Dermis blood vessel endothelial cell (primary cell): Measurements from ENCODE around the gene SRP72. TPM values are rescaled to one million over a fixed set of nuclear protein-coding genes. Genes with fewer than 3 reads are reported as not detected.
A peak's percentile ranks its signal among the peaks of the same experiment; 100 is the strongest.
"Not testable (repeated sequence)": the region's sequence is repeated elsewhere in the genome, so short reads cannot be mapped to it uniquely, and the experiment has no call there.

ENCODE experiments used
- DNase-seq: peaks from one replicate; pipeline ENCODE4 v3.0.0; 2010
- total RNA-seq: library from RNA; depleted of rRNA; stranded (reverse); fragments of >200 nt; gene quantifications from 2 replicates; pipeline ENCODE4 v1.2.3, GENCODE V29; 2014

Gene SRP72, protein sequence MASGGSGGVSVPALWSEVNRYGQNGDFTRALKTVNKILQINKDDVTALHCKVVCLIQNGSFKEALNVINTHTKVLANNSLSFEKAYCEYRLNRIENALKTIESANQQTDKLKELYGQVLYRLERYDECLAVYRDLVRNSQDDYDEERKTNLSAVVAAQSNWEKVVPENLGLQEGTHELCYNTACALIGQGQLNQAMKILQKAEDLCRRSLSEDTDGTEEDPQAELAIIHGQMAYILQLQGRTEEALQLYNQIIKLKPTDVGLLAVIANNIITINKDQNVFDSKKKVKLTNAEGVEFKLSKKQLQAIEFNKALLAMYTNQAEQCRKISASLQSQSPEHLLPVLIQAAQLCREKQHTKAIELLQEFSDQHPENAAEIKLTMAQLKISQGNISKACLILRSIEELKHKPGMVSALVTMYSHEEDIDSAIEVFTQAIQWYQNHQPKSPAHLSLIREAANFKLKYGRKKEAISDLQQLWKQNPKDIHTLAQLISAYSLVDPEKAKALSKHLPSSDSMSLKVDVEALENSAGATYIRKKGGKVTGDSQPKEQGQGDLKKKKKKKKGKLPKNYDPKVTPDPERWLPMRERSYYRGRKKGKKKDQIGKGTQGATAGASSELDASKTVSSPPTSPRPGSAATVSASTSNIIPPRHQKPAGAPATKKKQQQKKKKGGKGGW
- 87.5 and 128 TPM in 2 replicates for total RNA-seq

DNA sequence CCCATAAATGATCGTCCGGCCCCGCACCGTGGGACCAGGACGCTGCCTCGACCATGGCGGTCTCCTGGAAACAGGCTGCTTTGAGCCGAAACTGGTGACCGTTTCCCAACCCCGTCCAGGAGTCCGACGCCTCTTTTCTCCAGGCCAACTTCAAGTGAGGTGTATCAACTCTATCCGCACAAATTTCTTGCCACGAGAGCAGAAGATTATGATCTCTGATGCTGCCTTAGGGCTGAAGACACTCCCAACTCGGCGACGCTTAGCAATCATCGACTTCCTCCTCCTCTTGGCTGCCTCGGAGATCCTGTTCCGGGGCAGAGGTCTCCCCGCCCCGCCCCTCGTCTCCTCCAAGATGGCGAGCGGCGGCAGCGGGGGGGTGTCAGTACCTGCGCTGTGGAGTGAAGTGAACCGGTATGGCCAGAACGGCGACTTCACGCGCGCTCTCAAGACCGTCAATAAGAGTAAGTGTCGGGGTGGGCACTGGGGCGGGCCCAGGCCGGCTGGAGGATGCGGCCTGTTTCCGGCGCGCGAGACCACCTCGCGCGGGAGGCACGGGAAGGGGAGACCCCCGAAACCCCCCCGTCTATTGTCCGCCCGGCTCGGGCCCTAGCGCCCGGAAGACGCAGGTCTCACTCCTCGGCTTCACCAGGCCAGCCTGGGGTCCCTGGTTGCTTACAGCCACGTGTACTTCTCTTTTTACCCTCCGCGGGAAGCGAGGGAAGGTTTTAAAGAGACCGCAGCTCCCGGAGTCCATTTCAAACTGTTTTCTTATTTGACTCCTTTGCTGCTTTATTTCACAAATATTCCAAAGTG, at the start of gene SRP72:
TSS of gene SRP72 (plus strand) at position 334 of the 813 bp plus-strand sequence. CDS start at position 353, 19 bp downstream.
- peak; percentile 93 for DNase-seq

DNA sequence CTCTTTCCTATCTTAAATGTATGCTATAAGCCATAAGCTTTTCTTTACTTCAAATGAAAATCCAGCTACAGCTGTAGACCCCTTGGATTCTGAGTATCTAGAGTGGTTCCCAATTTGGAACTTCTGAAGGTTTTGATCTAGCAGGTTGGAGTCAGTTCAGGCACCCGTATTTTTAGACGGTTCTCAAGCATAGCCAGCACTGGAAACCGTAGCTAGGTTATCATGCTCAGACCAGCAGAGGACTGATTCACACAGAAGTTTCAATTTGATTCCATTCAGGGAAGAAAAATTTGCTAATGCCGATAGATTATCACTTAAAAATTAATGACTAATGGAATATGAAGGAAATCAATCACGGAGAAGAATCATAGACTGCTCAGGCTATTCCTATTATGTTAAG, 43.2 kb upstream of the SRP72 start:
- DNase-seq, result no peak

DNA sequence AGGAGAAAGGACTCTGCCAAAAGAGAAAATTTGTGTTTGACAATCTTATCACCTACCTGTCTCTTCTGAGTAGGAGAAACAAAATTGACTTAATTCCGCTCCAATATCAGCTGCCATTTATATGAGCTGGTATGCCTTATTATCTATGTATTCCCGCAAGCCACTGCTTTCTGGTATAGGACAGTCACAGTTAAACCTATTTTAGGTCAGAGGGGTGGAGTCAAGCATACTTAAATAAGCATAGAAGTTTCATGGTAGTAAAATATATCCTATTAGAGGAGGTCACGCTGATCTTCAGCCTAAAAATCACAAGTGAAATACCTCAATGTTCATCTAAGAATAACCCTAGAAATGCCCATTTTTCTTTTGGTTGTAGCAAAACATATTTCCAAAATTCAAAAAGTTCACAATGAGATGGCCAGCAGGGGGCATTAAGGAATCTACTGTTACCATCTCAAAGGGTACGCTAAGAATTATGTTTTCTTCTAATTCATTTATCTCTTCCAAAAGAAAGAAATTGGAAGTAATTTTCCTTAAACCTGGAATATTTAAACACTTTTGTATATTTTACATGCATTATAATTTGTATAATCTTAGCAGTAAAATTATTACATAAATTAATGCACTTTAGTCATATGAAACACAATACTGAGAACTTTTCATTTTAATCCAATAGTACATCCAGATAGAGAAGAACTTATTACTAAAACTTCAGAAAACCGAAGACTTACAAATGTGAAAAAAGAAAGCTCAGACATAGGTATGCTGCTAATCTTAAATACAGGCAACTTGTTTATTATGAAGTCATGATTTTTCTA, 42.5 kb upstream of the SRP72 start:
- peak; percentile 68 for DNase-seq

DNA sequence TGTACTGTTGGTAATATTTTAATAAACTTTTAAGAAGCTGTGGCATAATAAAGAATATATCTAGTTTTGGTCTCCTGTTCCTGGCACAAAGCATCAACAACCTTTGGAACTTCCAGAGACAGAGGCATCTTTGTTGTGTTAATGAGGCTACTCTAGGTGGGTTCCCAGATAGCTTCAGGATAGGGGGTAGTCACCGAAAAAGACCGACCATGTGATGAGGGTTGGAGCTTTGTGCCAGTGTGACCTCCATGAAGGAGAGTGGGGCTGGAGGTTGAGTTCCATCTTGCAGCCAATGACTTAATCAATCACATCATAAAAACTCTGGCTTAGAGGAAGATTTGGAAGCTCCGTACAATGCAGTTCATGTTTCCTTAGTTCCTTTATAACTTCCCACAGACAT, 41.9 kb upstream of the SRP72 start:
- no peak for DNase-seq

DNA sequence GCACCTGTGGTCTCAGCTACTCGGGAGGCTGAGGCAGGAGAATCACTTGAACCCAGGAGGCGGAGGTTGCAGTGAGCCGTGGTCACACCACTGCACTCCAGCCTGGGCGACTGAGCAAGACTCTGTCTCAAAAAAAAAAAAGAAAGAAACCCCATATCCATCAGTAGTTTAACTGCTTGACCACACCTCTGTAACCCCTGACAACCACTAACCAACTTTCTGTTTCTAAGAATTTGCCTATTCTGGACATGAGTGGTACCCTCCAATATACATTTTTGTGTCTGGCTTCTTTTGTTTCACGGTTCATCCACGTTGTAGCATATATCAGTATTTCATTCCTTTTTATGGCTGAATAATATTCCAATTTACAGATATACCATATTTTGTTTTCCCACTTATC, 41.1 kb upstream of the SRP72 start:
- no peak for DNase-seq

DNA sequence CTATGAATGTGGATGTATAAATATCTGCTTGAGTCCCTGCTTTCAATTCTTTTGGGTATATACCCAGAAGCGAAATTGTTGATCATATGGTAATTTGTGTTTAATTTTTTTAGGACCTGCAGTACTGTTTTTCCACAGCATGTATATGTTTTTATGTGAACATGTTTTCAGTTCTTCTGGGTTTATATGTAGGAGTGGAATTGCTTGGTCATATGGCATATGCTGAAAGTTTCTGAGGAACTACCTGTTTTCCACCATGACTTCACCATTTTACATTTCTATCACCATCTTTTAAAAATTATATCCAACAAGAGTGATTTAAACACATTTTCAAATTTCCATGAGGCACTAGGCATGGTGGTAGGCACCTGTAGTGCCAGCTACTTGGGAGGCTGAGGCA, 40.2 kb upstream of the SRP72 start:
- DNase-seq, result no peak

DNA sequence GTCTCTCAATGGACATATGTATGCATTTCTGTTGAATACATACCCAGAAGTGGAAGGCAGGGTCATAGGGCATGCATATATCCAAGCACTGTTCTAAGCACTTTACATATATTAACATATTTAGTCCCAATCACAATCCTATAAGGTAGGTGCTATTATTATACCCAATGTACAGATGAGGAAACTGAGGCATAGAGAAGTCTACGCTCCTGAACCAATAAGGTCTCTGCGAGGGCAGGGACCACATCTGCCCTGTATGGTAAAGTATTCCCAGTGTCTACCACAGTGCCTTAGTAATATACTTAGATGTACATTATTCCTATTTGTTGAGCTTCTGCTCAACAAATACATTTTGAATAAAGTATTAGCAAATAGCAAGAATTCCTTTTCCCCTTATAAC, 37.2 kb upstream of the SRP72 start:
- no peak for DNase-seq

DNA sequence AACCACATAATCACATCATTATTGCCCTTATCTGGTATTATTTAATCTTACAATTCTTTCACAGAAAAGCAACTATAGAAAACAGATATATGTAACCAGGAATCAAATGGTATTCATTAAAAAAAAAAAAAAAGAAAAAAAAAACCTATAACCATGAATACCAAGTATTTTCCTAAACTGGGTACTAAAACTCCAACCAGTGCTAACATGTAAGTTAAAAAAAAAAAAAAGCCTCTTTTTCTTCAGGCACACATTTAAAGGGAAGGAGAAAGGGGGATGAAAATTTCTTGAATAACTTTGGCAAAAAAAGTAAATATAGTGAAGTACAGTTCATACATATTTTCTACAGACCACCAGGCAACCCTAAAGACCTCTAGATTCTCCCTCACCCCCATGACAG, 34.1 kb upstream of the SRP72 start:
- no peak for DNase-seq

DNA sequence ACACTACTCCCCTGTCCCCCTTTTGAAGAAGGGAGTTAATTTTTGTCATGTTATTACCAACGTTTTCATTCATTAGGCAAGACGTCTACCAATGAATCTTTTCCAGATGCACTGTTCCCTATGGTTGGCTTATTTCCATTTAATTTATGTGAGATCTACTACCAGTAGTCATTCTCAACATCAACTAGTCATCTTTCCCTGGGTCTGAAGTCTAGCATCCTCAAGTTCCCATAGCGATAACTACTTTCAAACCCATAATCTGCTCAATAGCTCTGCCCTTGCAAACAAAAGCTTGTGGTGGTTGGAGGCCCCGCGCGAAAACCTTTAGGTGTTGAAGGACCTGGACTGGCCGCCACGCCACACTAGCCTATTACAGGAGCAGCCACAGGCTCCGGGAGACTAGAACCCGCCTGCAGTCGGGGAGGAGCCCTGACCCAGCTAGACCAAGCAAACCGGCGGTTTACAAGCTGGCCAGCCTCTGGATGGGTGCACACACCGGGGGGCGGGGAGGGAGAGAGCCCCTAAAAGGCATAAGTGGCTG, 32.7 kb upstream of the SRP72 start:
- DNase-seq, result peak; percentile 74

DNA sequence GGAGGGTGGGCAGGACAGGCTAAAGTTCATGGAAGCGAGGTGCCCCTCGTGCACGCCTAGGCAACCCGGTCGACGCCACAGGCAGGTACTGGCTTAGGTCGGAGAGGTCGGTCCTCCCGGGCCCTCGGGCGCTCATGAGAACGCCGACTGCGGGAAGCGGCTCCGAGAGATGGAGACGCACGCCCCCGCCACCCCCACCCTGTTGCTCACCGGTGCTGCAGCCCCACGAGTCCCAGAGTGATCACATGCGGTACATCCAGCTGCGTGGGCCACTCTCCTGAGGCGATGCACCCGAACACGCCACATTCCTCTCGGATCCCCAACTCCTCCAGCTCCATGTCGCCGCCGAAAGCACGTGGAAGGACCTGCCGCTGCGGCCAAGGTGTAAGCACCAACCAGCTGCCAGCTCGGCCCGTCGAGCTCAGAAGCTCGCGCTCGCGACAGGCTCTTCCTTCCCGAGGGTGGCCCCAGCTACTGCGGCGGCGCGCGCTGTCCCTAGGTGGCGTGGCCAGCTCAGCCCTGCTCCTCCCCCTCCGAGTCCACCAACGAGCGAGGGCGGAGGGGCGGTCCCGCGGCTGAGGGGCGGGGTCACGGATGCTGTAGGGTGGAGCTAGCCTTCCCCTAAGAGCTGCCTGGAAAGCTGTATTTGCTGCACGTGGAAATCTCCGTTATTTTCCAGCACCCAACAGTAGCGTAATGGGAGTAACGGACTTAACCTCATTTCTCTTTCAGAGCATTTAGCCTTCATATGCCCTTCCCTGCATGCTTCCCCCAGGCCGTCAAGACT, 32.1 kb upstream of the SRP72 start, which contains the start of gene PPAT:
TSS of gene PPAT (minus strand) at position 476 of the 787 bp plus-strand sequence. CDS start at position 338, 138 bp downstream.
- peak; percentile 99 for DNase-seq

DNA sequence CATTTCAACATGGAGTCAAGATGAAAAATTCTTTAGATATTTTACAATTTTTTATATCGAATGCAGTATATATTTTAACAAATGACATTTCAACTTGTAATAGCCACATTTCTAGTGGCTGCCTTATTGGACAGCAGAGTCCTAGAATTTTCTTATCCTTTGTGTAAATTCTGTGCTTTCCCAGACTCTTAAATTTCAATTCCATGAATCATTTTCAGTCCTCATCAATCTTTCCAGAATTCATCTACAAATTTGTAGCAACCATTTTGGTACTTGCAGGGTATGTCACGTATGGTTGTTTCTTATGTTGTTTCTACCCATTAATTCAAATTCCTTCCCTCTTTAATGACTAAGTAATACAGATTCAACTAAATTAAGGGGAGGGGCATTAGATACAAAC, 28.7 kb upstream of the SRP72 start:
- no peak for DNase-seq

DNA sequence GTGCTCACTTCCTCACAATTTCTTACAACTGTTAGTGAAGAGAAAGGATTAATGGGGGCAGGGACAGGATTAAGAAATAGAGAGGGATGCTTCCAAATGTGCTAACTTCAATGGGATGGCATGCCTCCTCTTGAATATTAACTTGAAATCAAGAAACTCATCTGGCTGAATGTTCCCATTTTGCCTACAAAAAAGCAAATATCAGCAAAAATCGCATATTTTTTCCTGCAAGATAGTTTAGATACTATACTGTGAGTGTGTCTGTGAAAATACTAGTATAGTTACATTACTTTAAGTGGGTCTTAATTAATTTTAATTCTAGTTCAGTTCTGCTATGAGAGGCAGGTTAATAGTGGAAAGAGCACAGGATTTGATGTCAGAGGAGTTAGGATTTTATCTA, 26.4 kb upstream of the SRP72 start:
- DNase-seq, result no peak

DNA sequence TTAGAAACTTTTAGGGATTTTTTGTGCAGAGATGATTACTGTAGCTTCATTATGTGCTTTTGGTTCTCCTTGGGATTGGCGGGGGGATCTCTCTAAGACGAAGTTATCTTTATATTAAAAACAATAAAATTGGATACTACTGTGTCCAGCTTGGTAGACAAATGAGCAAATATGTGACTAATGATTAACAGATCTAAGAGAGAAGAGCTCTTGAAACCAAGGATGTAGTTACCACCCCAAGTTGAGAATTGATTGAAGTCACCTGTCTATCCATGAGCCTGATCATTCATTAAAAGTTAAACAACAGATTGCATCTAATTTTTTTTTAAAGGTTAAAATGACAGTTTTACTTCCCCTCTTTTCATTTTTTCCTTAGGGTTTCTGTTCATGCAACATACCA, 22.7 kb upstream of the SRP72 start:
- DNase-seq, result no peak

DNA sequence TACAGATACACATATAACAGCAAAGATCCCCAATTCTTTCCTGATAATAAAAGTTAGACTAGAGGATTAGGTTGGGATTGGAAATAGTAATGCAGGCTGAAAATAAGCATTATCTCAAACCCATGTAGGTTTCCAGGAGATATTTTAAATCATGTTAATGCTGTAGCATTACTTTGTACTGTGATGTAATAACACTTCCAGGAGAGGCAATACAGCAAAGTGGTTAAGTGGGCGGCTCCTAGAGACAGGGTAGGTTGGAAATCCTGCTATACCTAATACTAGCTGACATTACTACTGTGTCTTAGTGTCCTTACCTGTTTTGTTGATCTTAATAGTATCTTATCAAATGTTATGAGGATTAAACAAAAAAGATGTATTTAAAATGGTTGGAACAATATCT, 21.7 kb upstream of the SRP72 start:
- DNase-seq, result no peak

DNA sequence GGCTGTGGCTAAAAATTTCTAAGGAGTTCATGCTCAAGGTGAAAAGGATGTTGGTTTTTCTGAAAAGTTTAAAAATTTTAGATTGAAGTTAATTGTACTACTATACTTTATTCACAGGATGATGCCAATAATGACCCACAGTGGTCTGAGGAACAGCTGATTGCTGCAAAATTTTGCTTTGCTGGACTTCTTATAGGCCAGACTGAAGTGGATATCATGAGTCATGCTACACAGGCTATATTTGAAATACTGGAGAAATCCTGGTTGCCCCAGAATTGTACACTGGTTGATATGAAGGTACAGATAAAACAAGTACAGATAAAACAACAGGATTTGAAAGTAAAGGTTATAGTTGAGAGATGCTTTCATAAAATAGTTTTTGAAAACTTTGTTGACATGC, 19.1 kb upstream of the SRP72 start:
- DNase-seq, result no peak

DNA sequence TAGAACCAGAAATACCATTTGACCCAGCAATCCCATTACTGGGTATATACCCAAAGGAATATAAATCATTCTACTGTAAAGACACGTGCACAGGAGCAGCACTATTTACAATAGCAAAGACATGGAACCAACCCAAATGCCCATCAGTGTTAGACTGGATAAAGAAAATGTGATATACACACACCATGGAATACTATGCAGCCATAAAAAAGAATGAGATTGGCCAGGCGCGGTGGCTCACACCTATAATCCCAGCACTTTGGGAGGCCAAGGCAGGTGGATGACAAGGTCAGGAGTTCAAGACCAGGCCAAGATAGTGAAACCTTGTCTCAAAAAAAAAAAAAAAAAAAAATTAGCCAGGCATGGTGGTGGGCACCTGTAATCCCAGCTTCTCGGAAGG, 17.9 kb upstream of the SRP72 start:
- not testable (repeated sequence) for DNase-seq

DNA sequence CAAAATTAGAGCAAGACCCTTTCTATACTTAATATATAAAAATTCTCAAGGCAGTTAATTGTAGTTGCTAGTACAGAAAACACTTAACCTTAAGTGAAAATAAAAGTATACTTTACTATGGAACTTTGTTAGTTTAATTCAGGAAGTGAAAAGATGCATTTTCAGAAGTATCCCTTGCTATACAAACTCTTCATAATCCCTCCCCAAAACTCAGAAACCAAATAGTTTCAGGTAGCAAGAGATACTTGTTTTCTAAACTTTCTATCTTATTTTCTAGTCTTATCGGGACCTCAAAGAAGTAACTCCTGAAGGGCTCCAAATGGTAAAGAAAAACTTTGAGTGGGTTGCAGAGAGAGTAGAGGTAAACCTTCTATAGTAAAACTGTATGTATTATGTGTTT, 17.1 kb upstream of the SRP72 start:
- DNase-seq, result no peak

DNA sequence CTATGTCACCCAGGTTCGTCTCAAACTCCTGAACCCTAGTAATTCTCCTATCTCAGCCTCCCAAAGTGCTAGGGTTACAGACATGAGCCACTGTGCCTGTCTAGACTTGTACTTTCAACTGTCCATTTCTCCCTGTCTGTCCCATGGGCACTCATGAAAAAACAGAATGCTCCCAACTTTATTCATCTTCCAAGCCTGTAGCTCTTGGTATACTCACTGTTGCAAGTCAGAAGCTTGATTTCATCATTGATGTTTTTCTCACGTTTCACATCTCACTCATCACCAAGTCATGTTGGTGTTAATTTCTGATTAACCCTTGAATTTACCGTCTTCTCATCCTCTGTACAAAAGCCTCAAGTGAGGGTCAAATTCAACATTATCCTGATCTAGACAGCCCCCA, 7.3 kb upstream of the SRP72 start:
- DNase-seq, result no peak

DNA sequence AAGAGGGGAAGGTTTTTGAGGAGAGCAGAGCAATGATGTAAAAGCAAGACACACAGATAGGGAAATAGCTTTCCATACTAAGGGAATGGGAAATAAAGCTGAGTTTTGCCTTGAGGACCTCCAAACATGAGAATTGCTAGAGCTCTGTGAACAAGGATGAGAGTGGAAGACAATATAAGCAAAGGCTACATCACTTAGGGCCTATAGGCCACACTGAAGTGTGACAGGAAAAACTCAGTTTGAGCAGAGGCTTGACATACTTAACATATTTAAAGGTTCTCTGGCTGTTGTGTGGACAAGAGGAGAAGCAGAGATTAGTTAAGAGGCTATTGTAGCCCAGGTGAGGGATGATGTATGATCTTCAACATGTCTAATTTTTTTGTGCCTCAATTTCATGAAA, 5.3 kb upstream of the SRP72 start:
- DNase-seq, result no peak

DNA sequence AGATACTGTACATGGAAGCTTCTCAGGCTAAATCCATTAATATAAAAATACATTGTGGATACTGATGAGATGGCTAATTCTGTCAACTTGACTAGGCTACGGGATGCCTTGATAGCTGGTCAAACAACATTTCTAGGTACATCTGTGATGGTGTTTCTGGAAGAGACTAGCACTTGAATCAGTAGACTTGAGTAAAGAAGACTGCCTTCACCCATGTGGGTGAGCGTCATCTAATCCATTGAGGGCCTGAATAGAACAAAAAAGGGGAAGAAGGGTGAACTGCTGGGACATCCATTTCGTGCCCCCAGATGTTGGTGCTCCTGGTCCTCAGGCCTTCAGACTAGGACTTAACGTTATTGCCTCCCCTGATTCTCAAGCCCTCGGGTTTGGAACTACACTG, 3.7 kb upstream of the SRP72 start:
- no peak for DNase-seq

DNA sequence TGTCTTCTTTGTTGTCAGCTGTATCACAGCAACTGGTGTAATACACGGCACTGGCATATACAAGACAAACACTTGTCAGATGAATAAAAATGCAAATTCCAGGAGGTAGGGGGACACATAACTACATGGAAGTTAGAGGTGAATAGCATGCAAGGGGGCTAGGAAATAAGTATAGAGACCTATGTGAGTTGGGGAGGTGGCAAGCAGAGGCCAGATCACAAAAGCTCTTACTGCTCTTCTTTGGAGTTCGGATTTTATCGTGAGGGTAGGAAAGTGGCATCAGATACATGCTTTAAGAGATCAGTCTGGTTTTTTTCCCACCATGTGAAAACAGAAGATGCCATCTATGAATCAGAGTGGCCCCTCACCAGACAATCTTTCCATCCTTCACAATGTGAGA, 2.8 kb upstream of the SRP72 start:
- peak; percentile 2 for DNase-seq
